HG03045 (cell line): ENCODE data around the gene ZNF497.
"Not testable (repeated sequence)": the region's sequence is repeated elsewhere in the genome, so short reads cannot be mapped to it uniquely, and the experiment has no call there.

Experiments used
- ATAC-seq: cut with Tn5 transposase; IDR thresholded peaks from one replicate; pipeline ENCODE4 v1.9.1; 2021; ENCODE audit warnings: mild to moderate bottlenecking, moderate library complexity; ENCODE audit not compliant: unreplicated experiment

ZNF497 gene

DNA sequence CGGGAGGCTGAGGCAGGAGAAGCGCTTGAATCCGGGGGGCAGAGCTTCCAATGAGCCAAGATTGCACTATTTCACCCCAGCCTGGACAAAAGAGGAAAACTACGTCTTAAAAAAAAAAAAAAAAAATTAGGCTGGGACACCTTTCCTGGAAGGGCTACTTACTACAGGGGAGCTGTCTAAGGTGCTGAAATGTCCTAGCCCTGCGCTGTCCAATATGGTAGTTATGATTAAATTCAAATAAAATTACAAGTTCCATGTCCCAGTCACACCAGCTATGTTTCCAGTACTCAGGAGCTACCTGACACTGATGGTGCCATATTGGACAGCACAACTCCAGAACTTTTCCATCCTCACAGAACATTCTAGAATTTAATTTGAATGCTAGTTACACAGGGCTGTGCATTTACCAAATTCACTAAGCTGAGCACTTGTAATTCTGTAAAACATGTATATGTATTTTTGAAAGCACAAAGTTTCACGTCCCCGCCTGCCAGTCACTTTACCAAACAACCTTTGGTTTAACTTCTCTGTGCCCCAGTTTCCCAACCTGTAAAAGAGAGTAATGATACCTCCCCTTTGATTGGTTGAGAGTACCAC is 45.0 kb downstream of the ZNF497 start:
- no peak for ATAC-seq

DNA sequence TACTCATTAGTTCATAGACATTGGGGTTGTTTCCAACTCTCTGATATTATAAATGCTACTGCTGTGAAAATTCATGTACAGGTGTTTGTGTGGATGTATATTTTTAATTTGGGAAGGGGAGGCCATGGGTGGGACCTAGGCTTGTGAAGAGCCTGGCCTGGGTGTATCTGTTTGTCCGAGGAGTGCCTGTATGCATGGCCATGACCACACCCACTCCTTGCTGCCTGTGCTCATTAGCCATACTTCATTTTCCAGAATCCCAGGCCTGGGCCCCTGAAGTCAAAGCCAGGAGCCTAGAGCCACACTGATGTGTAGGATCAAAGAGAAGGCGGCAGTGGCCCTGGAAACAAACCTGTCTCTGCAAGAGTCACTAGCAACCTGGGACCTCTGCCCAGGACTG is 47.0 kb downstream of the ZNF497 start:
- ATAC-seq, result no peak

DNA sequence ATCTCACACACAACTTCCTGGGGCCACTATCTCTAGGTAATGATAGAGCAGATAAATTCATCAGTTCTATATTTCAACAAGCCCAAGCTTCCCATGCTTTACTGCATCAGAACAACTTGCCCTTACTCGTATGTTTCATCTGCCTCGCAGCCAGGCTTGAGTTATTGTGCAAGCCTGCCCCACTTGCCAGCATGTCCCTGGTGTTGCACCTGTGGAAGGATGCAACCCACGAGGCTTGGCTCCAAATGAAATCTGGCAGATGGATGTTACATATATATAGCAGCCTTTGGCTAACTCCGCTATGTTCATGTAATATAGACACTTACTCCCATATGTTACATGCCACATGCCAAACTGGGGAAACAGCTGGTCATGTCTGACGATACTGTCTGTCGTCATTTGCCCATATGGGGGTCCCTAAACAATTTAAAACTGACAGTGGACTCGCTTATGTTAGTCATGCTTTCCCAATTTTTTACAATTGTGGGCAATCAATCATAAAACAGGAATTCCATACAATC is 51.1 kb downstream of the ZNF497 start:
- no peak for ATAC-seq

DNA sequence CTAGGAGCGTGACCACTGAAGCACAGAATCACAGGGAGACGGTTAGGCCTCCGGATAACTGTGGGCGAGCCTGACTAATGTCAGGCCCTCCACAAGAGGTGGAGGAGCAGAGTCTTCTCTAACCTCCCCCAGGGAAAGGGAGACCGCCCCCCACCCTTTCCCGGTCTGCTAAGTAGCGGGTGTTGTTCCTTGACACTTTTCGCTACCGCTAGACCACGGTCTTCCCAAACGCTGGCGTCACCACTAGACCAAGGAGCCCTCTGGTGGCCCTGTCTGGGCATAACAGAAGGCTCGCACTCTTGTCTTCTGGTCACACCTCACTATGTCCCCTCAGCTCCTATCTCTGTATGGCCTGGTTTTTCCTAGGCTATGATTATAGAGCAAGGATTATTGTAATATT is 51.9 kb downstream of the ZNF497 start:
- ATAC-seq, result not testable (repeated sequence)

DNA sequence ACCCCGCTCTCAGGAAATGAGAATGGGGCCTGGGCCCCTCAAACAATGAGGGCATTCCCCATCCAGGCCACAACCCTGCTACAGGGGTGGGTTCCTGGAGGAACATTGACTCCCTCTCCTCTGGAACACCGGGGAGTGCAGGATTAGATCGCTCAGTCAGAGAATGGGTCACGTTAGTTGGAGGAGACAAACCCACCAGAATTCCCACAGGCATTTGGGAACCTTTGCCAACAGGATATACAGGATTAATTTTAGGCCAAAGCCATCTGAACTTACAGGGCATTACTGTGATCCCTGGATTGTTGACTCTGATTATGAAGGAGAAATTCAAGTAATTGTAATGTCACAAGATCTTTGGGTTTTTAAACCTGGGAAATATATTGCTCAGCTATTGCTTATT is 54.8 kb downstream of the ZNF497 start:
- no peak for ATAC-seq

DNA sequence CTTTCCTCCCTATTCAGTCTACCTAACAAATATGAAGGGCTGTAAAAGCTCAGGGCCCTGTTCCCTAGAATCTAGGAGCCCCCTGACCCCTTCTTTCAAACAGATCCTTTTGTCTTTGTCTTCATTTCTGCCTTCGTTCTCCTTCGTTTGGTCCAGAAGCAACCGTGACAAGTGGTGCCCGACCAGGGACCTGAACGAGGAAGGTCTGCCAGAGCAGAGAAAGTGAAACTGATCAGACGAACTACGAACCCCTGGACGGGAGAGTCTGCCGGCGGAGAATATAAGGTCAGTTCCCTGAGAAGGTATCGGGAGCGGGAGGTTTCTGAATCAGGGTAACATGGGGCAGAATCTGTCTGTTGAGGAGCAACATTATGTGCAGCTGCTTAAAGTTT is 56.6 kb downstream of the ZNF497 start:
- no peak for ATAC-seq

DNA sequence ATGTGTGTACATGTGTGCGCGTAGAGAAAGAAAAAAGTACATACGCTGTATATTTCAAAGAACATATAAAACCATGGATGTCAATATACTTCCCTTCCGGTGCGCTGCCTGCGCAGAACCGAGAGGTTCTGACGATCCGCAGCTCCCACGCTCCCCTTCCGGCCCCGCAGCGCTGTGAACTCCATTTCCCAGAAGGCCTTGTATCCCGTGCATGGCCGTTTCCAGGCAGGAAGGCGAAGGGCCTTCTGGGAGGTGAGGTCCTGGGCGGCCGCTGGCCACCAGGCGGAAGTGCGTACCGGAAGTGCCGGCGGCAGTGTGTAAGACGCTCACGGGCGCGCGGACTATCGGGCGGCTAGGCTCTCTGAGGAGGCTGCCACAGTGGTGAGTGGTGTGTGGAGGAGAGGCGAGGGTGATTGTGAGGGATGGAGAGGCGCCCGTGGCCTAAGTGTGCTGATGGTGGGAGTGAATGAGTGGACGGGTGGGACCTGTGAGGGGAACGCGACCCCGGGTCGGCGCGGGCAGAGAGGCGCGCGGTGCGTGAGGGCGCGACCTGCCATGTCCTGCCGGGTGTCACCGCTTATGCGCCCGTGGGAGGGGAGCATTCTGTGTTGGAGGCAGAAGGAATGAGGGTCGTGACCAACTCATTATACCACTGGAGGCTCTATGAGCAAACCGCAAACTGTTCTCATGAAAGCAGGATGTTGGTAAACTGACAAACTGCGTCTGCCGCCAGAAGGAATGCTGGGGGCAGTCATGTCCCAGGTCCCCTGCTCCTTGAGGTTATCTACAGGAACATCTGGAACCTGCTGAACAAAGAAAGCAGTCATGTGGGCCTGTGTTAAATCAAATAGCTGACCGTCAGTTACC is 57.3 kb downstream of the ZNF497 start, which contains the start of gene ERVK3-1:
TSS of gene ERVK3-1 (plus strand) at position 313 of the 867 bp plus-strand sequence. CDS start 6,792 bp downstream, outside the sequence.
- ATAC-seq, result peak; percentile 95

DNA sequence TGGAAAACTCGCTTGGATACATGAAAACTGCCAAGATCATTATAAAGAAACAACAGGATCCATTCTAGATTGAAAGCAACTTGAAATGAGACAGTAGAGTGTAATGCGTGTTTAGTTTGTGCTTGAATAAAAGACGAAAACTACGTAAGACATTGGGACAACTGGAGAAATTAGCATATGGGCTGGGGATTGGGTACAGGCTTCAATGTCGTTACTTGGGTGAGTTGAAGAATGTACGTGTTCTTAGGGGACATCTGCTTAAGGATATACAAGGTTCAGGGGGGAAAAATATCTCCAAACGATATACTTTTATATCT is 57.8 kb downstream of the ZNF497 start:
- peak; percentile 4 for ATAC-seq
